Measurements from ENCODE around the gene ATG4A.

ATG4A gene

GRCh38 chrX:108126661-108127060, 35.1 kb downstream of the ATG4A start:
- Histone ChIP-seq H3K9me3 (ENCODE audit: low read depth, low read length) (no peaks in the 10 kb centered on the region), H3K36me3 (ENCODE audit: insufficient read depth, low read length) (no peaks in the 10 kb centered on the region), H3K4me3 (no peak overlapping the region), H3K9ac (ENCODE audit: insufficient read length) (no peak overlapping the region), H3K27ac (no peak overlapping the region)
- no peak for DNase-seq (ENCODE audit: low read depth, low spot score)
- TF ChIP-seq POLR2AphosphoS5 (IDR thresholded peaks at IDR 0.05; ENCODE audit: borderline replicate concordance, low read depth, low read length): no peak
- no peak for TF ChIP-seq FOXP2 (optimal IDR thresholded peaks at IDR 0.05; ENCODE audit: control extremely low read depth, extremely low read length, insufficient read depth)
- TF ChIP-seq EZH2 (IDR thresholded peaks at IDR 0.05): no peak

DNA sequence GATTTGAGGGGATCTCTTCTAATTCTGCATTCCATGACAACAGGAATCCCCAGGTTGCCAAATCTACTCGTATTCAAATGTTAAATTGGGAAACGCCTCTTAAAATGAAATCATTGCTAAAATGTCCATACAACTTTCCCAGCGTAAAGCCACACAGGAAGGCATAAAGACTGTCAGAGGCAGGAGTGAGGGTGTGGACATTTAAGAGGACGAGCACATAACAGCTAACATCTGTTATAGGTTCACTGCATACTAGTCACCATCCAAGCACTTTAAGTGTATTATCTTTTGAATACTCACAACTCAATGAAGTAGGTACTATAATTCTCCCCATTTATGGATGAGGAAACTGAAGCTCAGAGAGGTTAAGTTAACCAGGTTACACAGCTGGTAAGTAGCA, 35.6 kb downstream of the ATG4A start:
- no peak for TF ChIP-seq FOXP2 (optimal IDR thresholded peaks at IDR 0.05; ENCODE audit: control extremely low read depth, extremely low read length, insufficient read depth)
- no peak for TF ChIP-seq EZH2 (IDR thresholded peaks at IDR 0.05)
- TF ChIP-seq POLR2AphosphoS5 (IDR thresholded peaks at IDR 0.05; ENCODE audit: borderline replicate concordance, low read depth, low read length): no peak
- no peak for DNase-seq (ENCODE audit: low read depth, low spot score)
- Histone ChIP-seq H3K36me3 (ENCODE audit: insufficient read depth, low read length) (no peaks in the 10 kb centered on the region), H3K27ac (no peak overlapping the region), H3K9me3 (ENCODE audit: low read depth, low read length) (no peaks in the 10 kb centered on the region), H3K4me3 (no peak overlapping the region), H3K9ac (ENCODE audit: insufficient read length) (no peak overlapping the region)

DNA sequence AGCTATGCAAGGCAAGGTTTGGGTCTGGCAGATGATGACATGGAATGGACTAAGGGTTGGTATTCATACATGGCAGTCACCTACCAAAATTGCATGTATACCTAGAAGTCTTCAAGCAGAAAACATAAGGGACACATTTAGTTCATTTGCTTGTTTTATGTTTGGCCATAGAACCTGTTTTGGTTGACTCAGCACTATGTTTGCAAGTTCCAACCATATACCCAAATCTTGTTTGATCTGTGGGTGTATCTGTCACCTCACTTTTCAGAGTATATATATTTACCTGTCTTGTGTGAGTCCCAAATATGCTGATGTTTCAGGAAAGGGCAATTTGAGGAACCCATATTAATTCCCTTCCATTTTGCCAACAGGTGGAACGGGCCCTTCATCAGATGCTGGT, 39.3 kb downstream of the ATG4A start:
- Histone ChIP-seq H3K4me3 (no peak overlapping the region), H3K9me3 (ENCODE audit: low read depth, low read length) (no peaks in the 10 kb centered on the region), H3K27ac (no peak overlapping the region), H3K36me3 (ENCODE audit: insufficient read depth, low read length) (no peaks in the 10 kb centered on the region), H3K9ac (ENCODE audit: insufficient read length) (no peak overlapping the region)
- TF ChIP-seq FOXP2 (optimal IDR thresholded peaks at IDR 0.05; ENCODE audit: control extremely low read depth, extremely low read length, insufficient read depth) (no peak), POLR2AphosphoS5 (IDR thresholded peaks at IDR 0.05; ENCODE audit: borderline replicate concordance, low read depth, low read length) (no peak), EZH2 (IDR thresholded peaks at IDR 0.05) (no peak)
- DNase-seq (ENCODE audit: low read depth, low spot score): no peak

GRCh38 chrX:108131471-108131870, 39.9 kb downstream of the ATG4A start:
- Histone ChIP-seq H3K9ac (ENCODE audit: insufficient read length) (no peak overlapping the region), H3K4me3 (no peak overlapping the region), H3K27ac (no peak overlapping the region), H3K9me3 (ENCODE audit: low read depth, low read length) (no peaks in the 10 kb centered on the region), H3K36me3 (ENCODE audit: insufficient read depth, low read length) (no peaks in the 10 kb centered on the region)
- TF ChIP-seq POLR2AphosphoS5 (IDR thresholded peaks at IDR 0.05; ENCODE audit: borderline replicate concordance, low read depth, low read length) (no peak), EZH2 (IDR thresholded peaks at IDR 0.05) (no peak), FOXP2 (optimal IDR thresholded peaks at IDR 0.05; ENCODE audit: control extremely low read depth, extremely low read length, insufficient read depth) (no peak)
- DNase-seq (ENCODE audit: low read depth, low spot score): no peak

- Histone ChIP-seq H3K27ac (no peak overlapping the region), H3K36me3 (ENCODE audit: insufficient read depth, low read length) (no peaks in the 10 kb centered on the region), H3K9ac (ENCODE audit: insufficient read length) (no peak overlapping the region), H3K4me3 (no peak overlapping the region), H3K9me3 (ENCODE audit: low read depth, low read length) (no peaks in the 10 kb centered on the region)
- TF ChIP-seq FOXP2 (optimal IDR thresholded peaks at IDR 0.05; ENCODE audit: control extremely low read depth, extremely low read length, insufficient read depth) (no peak), EZH2 (IDR thresholded peaks at IDR 0.05) (no peak), POLR2AphosphoS5 (IDR thresholded peaks at IDR 0.05; ENCODE audit: borderline replicate concordance, low read depth, low read length) (no peak)
- DNase-seq (ENCODE audit: low read depth, low spot score): no peak
These were observed 40.5 kb downstream of the ATG4A start for GRCh38 chrX:108132034-108132433.

- Histone ChIP-seq H3K36me3 (ENCODE audit: insufficient read depth, low read length) (no peaks in the 10 kb centered on the region), H3K27ac (no peak overlapping the region), H3K9ac (ENCODE audit: insufficient read length) (no peak overlapping the region), H3K9me3 (ENCODE audit: low read depth, low read length) (no peaks in the 10 kb centered on the region), H3K4me3 (no peak overlapping the region)
- no peak for DNase-seq (ENCODE audit: low read depth, low spot score)
- TF ChIP-seq POLR2AphosphoS5 (IDR thresholded peaks at IDR 0.05; ENCODE audit: borderline replicate concordance, low read depth, low read length): no peak
These were observed 41.3 kb downstream of the ATG4A start for GRCh38 chrX:108132876-108133275.

- TF ChIP-seq POLR2AphosphoS5 (IDR thresholded peaks at IDR 0.05; ENCODE audit: borderline replicate concordance, low read depth, low read length) (no peak), EZH2 (IDR thresholded peaks at IDR 0.05) (no peak), FOXP2 (optimal IDR thresholded peaks at IDR 0.05; ENCODE audit: control extremely low read depth, extremely low read length, insufficient read depth) (no peak)
- no peak for DNase-seq (ENCODE audit: low read depth, low spot score)
- H3K4me3 ChIP-seq: no peak overlapping the region
- H3K9me3 ChIP-seq (ENCODE audit: low read depth, low read length): no peaks in the 10 kb centered on the region
- no peak overlapping the region for H3K27ac ChIP-seq
- H3K36me3 ChIP-seq (ENCODE audit: insufficient read depth, low read length): no peaks in the 10 kb centered on the region
- H3K9ac ChIP-seq (ENCODE audit: insufficient read length): no peak overlapping the region
These were observed 43.1 kb downstream of the ATG4A start for GRCh38 chrX:108134724-108135123.

- no peak for DNase-seq (ENCODE audit: low read depth, low spot score)
- Histone ChIP-seq H3K9me3 (ENCODE audit: low read depth, low read length) (no peaks in the 10 kb centered on the region), H3K4me3 (no peak overlapping the region), H3K27ac (no peak overlapping the region), H3K9ac (ENCODE audit: insufficient read length) (no peak overlapping the region), H3K36me3 (ENCODE audit: insufficient read depth, low read length) (no peaks in the 10 kb centered on the region)
- no peak for TF ChIP-seq POLR2AphosphoS5 (IDR thresholded peaks at IDR 0.05; ENCODE audit: borderline replicate concordance, low read depth, low read length)
- no peak for TF ChIP-seq EZH2 (IDR thresholded peaks at IDR 0.05)
- TF ChIP-seq FOXP2 (optimal IDR thresholded peaks at IDR 0.05; ENCODE audit: control extremely low read depth, extremely low read length, insufficient read depth): no peak
These were observed 47.5 kb downstream of the ATG4A start for GRCh38 chrX:108138814-108139702.

GRCh38 chrX:108148524-108148923, 56.9 kb downstream of the ATG4A start:
- Histone ChIP-seq H3K9me3 (ENCODE audit: low read depth, low read length) (no peaks in the 10 kb centered on the region), H3K27ac (no peak overlapping the region), H3K4me3 (no peak overlapping the region), H3K36me3 (ENCODE audit: insufficient read depth, low read length) (no peaks in the 10 kb centered on the region), H3K9ac (ENCODE audit: insufficient read length) (no peak overlapping the region)
- no peak for DNase-seq (ENCODE audit: low read depth, low spot score)
- TF ChIP-seq FOXP2 (optimal IDR thresholded peaks at IDR 0.05; ENCODE audit: control extremely low read depth, extremely low read length, insufficient read depth): no peak
- TF ChIP-seq EZH2 (IDR thresholded peaks at IDR 0.05): no peak

All from SK-N-MC (cell line).